ENCODE measurements around the gene COX17.

Gene COX17

GRCh38 chr3:119643528-119643927, 33.7 kb downstream of the COX17 start:
- no peak for DNase-seq

DNA sequence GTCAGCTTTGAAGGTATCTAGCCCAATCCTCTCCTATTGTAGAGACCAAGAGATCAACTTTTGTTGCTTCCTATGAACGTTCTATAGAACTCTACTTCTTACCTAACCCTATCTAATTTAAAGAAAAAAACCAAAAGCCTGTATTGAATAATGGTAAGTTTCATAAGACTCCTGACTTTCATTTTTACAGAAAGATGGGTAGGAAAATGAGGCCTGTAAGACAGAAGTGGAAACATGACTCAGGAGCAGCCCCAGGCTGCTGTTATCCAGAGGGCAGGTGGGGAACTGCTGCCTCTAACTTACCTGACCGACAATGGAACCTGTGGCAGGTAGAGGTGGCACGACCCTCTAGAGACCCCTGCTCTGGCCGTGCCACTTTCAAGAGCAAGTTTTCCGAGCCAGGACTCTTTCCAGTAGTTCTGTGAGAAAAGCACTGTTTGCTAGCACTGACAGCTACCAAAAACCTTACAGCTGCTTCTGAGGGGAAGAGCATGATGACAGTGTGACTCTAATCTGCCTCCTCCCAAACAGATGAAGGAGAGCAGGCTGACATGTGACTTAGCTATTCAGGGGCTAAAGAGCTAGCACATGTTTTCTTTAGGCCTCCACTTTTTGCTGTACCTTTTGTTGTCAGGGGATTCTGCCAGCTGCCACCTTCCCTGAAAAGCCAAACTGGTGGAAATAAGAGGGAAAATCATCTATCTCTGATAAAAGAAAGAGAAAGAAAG, 34.3 kb downstream of the COX17 start:
- no peak for DNase-seq

DNA sequence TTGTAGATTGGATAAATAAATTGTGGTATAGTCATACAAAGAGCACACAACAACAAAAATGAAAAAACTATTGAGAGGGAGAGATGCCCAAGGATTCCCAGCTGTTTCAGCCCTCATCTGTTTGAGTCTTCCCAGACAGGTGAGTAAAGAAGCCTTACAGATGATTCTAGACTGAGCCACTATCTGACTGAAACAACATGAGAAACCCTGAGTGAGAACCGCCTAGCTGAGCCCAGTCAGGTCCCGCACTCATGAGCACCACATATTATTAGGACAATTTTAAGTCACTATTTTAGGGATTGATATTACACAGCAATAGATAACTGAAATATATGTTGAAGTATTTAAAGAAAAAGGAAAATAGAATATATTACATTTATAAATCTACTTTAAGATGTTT, 35.8 kb downstream of the COX17 start:
- DNase-seq = no peak

DNA sequence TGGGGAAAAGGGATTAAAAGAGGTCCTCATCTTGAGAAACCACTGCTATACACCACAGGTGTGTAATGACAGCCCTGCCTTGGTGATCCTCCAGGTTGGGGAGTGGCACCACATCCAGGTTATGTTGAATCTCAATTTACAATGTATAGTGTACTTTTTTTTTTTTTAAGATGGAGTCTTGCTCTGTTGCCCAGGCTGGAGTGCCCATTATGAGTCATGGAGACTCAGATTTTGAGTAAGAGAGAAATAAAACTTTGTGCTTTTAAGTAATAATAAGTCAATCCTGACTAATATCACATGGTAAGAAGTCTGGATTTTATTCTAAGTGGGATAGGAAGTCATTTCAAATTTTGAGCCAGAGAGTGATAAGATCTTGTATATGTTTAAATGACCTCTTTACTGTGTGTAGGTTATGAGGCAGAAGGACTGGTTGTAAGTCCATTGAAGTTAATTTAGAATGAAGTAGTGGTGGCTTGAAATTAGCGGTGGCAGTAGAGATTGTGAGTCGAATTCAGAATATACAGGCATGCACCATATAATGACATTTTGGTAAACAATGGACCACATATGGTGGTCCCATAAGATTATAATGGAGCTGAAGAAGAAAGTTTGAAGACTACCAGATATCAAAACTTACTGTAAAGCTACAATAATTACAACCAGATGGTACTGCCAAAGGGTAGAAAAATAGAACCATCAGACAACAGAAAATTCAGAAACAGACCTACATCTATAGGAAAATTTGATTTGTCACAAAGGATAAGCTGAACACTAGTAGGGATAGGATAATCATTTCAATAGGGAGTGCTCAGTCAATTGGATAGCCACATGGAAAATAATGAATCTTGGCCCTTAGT, 37.5 kb downstream of the COX17 start:
- DNase-seq = no peak

DNA sequence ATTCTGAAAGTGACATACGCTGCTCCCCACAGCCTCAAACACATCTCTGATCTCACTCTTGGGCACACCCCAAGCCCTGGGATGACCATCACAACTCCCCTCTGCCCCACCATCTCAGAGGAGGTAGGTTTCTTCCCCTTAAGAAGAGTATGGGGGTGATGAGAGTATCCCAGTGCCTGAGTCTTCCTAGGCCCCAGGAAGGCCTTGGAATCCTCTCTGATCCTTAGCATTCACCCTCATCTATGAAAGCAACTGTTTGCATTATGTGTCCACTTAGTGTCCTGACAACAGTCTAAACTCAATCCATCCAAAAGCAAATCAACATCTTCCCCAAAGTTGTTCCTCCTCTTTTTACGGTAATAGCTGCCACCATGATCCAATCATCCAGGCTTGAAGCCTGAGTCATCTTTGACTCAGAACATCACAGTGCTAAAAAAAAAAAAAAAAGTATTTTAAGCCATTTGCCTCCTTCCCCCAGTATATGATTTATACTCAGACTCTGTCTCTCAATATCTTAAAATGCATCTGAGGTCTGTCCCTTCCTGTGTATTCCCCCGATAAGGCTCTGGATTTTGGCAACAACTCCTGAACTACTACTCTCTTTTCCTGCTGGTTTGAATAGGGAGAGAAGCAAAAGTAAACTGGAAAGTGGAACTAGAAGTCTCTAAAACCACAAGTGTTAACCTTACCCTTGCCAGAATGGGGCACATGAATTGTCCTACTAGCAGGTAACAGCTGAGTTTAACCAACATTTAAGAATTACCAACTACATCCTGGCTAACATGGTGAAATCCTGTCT, 39.3 kb downstream of the COX17 start:
- DNase-seq = no peak

DNA sequence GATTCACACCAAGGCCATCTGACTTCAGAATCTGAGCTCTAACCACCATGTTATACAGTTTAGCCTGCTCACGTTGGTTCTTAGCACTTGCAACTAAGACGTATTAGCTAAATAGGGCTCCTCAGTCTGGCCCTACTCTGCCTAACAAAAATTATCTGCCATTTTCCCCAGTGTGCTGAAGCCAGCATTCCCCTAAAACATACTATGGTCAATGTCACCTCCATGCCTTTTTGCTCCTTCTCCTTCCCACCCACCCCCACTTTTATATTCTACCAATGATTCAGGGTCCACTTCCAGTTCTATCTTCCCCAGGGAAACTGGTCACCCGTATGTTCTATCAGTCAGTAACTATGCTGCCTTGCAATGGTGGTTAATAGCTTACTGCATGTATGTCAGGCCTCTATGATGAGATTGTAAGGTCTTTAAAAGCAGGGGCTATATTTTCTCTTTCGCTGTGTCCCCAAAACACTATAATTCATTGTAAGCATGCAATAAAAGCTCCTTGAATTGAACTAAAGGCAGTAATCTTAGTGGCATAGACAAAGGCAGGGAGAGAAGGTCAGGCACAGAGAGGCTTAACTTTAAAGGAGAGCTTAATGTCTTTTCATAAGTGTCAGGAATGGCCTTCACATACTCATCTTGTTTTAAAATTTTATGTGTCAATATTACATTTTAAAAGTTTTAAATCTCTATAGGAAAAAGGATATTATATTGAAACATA, 40.2 kb downstream of the COX17 start:
- no peak for DNase-seq

DNA sequence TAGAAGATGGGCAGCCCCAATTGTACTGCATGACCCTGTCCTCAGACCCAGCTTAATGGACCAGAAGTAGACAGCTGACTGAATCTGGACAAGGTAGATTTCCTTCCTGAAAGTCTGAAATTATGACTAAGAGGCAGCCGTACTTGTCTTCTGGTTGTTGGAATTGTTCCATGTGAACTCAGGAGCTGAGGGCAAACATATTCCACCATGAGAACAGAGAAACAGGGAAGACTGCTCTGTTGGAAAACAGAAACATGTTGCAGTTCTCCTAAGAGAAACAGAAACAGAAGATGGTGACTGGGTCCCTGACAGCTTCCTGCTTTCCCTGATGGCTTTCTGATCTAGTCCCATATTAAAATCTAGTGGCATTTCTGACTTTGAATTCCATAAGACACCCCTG, 41.0 kb downstream of the COX17 start:
- DNase-seq = no peak

DNA sequence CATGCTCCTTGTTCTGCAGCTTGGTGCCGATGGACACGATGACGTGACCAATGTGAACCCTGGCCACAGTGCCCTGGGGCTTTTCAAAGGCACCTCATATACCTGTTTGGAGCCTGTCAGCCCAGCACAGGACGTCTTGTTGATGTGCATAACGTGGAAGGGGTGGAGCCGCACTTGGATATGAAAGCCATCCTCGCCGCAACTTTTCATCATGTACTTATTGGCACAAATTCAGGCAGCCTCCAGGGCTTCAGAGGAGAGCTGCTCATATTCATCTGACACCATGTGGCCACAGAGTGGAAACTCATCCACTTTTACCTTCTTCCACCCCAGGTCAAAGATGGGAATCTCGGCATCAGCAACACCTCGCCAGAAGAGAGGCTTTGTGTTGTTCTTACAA, 41.5 kb downstream of the COX17 start:
- DNase-seq = no peak

DNA sequence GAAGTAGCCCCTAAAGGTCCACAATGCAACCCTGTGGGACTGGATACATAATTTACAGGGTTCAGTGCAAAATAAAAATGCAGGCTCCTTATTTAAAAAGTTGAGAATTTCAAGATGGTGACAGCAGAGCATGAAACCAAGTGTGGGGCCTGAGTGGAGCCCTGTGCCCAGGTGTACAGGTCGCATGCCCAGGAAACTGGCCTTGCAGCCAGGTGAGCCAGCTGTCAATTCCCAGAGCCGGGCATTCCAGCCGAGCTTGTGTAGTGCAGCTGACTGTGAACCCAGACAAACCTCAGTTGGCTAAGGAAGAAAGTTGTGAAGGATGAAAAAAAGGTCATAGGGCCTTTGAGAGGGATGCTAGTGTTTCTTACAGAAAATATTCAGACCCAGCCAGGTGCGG, 44.4 kb downstream of the COX17 start:
- no peak for DNase-seq

GRCh38 chr3:119632216-119632615, 45.0 kb downstream of the COX17 start:
- DNase-seq = no peak

- DNase-seq = no peak
Measured at GRCh38 chr3:119631516-119631915, 45.7 kb downstream of the COX17 start.

- no peak for DNase-seq
Measured at GRCh38 chr3:119630880-119631329, 46.3 kb downstream of the COX17 start.

- no peak for DNase-seq
Measured at GRCh38 chr3:119630128-119630879, 46.9 kb downstream of the COX17 start.

- no peak for DNase-seq
Measured at GRCh38 chr3:119628816-119629445, 48.3 kb downstream of the COX17 start.

DNA sequence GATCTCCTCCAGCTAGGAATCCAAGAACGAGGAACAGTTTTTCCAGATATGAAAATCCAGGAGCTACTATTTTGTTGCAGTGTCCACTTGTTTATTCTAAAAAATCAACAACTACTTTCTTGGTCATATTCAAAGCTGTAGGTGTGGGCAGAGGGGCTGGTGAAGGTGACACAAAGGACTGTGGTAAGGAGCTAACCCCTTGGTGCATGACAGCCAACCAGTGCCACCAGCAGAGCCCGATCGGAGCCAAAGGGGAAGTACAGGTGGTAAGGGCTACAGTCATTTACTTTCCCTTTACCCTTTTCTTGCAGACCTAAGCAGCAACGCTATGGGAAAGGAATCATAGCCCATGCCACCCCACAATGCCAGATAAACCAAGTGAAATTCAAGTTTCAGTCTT, 48.8 kb downstream of the COX17 start:
- DNase-seq = no peak

DNA sequence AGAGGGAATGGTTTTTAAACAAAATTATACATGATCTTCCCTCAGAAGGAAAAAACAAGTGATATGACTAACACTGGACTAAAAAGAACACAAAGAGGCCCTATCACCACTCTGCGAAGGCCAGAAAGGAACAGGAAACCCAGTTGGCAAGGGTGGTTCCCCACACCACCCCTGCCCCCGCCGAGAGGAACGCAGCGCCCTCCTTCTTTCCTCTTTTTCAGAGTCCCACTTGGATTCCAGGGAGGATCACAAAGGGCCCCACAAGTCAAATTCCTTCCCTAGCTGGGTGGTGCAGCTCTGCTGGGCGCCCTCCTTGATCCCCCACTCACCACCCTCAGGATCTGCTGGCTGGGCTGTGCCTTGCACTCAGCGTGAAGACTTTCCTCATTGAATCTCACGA, 49.7 kb downstream of the COX17 start:
- DNase-seq = no peak

DNA sequence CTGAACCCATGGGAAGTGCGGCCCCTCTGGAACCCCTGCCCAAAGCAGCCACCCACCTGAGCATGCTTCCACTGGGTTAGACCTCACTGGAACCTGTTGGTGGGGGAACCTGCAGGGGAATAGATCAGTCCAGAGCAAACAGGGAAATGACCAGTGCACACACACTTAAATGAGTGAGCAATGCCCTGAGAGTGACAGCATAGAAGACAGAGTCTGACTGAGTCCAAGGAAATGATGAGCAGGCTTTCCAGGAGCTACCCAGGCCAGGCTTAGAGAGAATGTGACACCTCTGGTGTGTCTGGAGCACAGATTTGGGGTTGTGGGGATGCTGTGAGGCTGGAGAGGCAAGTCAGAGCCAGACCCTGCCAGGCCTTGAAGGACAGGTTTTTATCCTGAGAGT, 51.0 kb downstream of the COX17 start:
- DNase-seq = no peak

DNA sequence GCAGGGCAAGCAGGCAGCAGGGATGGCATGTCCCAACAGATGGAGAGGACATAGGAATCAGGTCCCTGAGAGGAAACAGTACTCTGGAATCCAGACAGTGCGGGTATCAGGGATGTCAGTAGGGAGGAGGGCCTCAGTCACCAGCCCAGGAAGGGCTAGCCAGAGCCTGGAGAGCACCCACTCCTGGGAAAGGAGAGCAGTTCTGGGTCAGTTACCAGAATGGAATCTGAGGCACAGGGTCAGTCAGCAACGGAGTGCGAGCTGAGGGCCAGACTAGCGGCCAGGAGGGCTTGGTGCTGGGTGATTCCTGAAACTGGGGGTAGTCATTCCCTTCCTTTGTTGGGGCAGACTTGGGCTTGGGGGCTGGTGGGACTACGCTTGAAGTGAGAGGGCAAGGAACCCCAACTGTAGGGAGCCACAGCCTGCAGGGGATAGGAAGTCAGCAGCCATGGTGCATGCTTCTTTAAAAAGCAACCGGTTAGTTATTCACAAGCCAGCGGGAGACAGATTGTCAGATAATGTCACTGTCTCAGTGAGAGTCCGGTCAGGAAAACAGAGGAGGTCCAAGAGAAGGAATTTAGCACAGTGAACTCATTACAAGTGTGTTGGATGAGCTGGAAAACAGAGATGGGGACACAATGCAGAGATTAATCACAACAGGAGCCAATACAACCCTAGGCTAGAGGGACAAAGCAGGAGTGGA, 51.6 kb downstream of the COX17 start:
- no peak for DNase-seq

GRCh38 chr3:119624002-119624720, 53.0 kb downstream of the COX17 start:
- no peak for DNase-seq

- no peak for DNase-seq
Measured at GRCh38 chr3:119620899-119621298, 56.3 kb downstream of the COX17 start.
